ENCODE data around the gene FASN.

FASN gene

DNA sequence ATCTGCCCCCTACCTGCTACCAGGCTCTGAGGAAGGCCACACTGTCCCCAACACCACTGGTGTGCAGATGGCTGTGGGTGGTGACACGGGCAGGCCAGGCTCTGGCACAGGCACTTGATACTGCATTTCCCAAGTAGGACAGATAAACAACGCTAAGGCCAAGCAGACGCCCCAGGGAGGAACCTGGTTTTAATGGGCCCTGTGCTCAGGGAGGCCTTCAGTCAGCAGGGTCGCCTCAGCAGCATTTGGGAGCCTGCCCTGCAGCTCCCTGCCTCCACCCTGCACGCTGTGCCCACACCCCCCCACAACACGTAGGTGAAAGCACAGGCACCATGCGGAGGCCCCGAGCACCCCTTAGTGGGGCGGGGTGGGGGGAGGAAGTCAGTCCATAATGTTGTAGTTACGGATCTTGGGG lies 3.3 kb upstream of the FASN start:
- DNase-seq (ENCODE audit: low spot score), result no peak

- no peak for DNase-seq (ENCODE audit: low spot score)
Measured at GRCh38 chr17:82100502-82101298, 2.7 kb upstream of the FASN start.

- DNase-seq (ENCODE audit: low spot score), result no peak
Measured at GRCh38 chr17:82098939-82099763, 1.1 kb upstream of the FASN start.

GRCh38 chr17:82097919-82098168 lies 192 bp downstream of the FASN start:
- no peak for DNase-seq (ENCODE audit: low spot score)

GRCh38 chr17:82097184-82097918 lies 685 bp downstream of the FASN start:
- DNase-seq (ENCODE audit: low spot score), result peak; percentile 29

- no peak for DNase-seq (ENCODE audit: low spot score)
Measured at GRCh38 chr17:82096709-82097183, 1.3 kb downstream of the FASN start.

GRCh38 chr17:82095777-82096708 lies 2.0 kb downstream of the FASN start:
- DNase-seq (ENCODE audit: low spot score), result no peak

DNA sequence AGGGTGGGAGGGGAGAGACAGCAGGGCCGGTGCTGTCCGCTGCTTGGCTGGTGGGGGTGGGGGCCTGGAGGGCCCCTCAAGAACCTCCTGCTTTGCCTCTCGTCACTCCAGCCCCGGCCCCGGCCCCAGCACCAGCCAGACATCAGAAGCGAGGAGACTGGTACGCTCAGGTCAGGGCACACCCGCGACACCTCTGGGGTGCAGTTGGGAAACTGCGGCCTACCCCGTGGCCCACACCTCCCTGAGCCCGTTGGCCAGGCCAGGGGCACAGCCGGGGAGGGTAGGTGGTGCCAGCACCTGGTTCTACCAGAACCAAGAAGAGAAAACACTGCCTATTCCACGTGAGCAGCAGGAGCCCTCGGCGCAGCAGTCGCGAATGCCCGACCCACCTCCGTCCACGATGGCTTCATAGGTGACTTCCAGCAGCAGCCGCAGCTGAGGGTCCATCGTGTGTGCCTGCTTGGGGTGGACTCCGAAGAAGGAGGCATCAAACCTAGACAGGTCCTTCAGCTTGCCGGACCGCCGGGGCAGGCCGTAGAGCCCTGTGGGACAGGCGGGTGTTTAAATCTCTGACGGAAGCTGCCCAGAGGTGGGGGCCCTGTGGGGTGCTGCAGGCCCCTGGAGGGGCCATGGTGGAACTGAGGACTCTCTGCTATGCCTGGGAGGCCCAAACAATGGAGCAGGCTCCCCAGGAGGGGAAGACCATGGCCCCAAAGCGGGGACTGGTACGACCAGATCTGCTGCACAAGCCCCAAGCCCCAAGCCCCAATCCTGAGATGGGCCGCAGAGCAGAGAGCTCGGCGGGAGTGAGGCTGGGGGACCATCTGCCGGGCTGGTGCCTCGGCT lies 2.9 kb downstream of the FASN start:
- no peak for DNase-seq (ENCODE audit: low spot score)

- DNase-seq (ENCODE audit: low spot score), result no peak
Measured at GRCh38 chr17:82092995-82093751, 4.9 kb downstream of the FASN start.

- DNase-seq (ENCODE audit: low spot score), result no peak
Measured at GRCh38 chr17:82092628-82092994, 5.4 kb downstream of the FASN start.

- DNase-seq (ENCODE audit: low spot score), result no peak
Measured at GRCh38 chr17:82092094-82092586, 5.9 kb downstream of the FASN start.

DNA sequence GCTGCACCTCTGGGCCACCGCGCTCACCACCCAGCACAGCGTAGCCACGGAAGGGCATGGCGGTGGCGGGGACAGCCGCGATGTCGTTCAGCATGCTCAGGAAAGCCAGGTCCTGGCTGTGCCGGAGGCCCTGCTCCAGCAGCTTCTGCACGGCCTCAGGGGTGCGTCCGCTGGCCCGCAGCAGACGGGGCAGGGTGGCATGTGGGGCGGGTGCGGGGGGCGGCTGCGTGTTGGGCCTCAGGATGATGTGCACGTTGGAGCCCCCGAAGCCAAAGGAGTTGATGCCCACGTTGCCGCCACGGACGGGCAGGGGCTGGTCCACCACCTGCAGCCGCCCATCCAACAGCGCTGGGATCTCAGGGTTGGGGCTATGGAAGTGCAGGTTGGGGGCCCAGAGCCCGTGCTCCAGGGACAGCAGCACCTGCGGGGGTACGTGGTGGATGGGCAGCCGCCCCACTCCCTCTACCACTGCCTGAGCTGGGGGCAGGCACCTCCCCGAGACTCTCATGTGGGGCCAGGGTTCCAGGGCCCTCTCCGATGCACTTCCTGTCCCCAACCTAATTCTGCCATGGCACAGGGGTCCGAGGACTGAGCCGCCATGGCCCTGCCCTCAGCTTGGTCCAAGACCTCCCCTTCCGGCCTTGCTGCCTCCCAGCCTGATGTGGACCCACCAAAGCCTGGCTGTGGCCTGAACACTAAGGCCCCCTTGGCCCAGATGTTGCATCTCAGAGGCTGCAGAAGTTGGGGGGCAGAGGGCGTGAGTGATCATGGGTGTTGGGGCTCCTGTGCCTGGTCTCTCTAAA lies 6.6 kb downstream of the FASN start:
- DNase-seq (ENCODE audit: low spot score), result no peak

DNA sequence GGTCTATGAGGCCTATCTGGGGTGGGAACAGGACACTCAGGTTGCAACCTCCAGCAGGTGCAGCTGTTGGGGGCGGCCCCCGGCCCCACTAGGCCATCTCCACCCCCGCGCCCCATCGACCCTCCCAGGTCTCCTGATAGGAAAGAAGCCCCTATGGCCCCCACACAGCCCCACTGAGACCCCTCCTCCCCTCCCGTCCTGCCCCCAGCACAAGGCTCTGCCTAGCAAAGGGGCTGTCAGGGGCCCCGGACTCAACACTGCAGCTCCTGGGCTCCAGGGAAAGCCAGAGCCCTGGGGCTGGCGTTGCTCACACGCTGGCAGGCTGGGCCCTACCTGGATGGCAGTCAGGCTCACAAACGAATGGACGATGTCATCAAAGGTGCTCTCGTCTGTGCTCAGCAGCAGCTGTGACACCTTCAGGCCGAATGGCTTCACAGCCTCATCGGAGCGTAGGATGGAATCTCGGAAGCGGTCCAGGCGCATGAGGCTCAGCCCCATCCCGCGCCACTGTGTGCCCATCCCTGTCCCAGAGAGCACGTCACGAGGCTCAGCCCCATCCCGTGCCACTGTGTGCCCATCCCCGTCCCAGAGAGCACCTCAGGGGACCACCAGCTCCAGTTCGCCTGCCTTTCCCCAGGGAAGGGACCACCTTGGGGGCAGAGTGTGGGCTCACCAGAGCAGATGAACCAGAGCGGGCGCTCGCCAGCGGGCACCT lies 7.3 kb downstream of the FASN start:
- DNase-seq (ENCODE audit: low spot score), result no peak

- no peak for DNase-seq (ENCODE audit: low spot score)
Measured at GRCh38 chr17:82089723-82090548, 8.1 kb downstream of the FASN start.

- no peak for DNase-seq (ENCODE audit: low spot score)
Measured at GRCh38 chr17:82088838-82089722, 9.0 kb downstream of the FASN start.

All from globus pallidus (tissue), 1 donor.